DMS 273 (cell line): ENCODE measurements around the gene CLRN2.

Experiments used
- DNase-seq: peaks from one replicate; lab custom pipeline; 2025; ENCODE audit not compliant: unreplicated experiment; lab: John Stamatoyannopoulos, UW

The CLRN2 gene

DNA sequence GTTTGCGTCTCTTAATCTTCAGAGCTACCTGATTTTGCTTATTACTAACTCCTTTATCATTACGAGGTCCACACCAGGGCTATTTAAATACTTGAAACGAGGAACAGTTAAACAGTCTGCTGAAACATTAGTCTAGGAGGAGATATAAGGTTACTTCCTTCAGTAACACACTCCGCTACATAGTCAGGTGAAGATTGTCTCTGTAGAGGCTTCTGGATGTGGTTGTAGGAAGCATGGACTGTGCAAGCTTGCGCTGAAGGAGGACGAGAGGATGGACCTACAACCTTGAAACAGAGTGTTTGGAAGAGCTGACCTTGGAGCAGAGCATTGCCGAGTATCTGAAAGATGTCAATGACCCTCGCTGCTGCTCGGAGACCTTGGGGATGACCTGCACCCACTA, at the start of gene CLRN2:
TSS of gene CLRN2 (plus strand) at position 301 of the 400 bp plus-strand sequence. CDS start 102 bp downstream, outside the sequence.
- no peak for DNase-seq

DNA sequence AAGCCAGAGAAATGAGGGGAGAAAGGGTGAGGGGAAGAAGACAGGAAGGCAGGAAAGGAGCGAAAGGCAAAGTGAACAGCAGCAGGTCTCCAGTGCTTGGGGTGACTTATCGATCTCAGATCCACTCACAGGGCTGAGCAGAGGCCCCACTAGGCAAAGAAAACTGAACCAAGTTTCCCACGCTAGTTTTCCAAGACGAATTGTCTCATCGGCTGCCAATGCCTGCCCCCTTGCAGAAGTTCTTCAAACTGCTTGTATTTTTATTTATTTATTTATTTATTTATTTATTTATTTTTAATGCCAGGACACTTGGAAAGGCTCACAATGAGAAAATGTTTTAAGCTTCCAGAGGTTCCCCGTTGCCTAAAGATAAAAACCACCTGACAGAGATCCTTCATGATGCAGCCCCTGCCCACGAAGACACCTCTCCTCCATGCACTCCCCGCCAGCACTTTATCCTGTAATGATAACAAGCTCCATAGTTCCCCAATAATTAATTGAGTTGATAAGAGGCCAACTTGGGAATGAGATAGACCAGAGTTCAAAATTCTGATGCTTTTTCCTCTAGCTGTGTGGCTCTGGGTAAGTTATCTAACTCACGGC, 46.2 kb upstream of the CLRN2 start:
- peak; percentile 40 for DNase-seq

GRCh38 chr4:17469931-17470674, 44.9 kb upstream of the CLRN2 start:
- DNase-seq = no peak

GRCh38 chr4:17475481-17475880, 39.5 kb upstream of the CLRN2 start:
- no peak for DNase-seq

DNA sequence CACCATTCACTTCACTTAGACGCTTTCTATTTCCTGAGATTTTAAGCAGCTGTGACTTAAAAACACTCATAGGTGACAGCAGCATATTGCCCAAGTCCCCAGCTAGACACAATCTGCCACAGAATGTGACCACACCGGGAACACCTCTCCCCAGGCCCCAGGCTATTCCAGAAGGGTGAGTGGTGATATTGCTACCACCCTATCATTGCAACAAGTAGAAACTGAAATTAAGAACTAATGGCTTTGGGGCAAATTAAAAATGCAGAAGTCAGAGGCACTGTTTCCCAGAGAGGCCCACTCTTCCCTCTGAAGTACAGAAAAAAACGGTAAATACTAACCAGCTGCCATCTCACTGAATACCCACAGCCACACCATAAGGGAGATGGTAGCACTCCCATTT, 38.1 kb upstream of the CLRN2 start:
- DNase-seq = no peak

GRCh38 chr4:17477774-17478472, 37.0 kb upstream of the CLRN2 start:
- DNase-seq = peak; percentile 8

- peak; percentile 4 for DNase-seq
Observed at GRCh38 chr4:17480210-17480927, 34.6 kb upstream of the CLRN2 start.

DNA sequence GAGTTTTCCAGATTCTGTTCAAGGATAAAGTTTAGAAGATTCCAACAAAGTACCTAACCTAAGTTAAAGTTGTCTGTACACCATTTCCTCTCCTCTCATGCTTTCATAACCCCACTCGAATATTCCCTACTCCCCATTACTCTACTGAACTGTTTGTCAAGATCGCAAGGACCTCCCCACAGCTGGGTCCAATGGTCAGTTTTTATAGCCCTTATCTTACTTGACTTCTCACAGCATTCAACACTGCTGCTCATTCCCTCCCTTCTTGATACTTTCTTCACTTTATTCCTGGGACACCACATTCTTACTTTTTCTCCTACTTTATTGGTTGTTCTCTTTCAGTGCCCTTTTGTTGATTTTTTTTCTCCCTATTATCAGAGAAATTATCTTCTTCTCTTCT, 34.0 kb upstream of the CLRN2 start:
- DNase-seq = no peak

- no peak for DNase-seq
Observed at GRCh38 chr4:17482716-17483115, 32.2 kb upstream of the CLRN2 start.

DNA sequence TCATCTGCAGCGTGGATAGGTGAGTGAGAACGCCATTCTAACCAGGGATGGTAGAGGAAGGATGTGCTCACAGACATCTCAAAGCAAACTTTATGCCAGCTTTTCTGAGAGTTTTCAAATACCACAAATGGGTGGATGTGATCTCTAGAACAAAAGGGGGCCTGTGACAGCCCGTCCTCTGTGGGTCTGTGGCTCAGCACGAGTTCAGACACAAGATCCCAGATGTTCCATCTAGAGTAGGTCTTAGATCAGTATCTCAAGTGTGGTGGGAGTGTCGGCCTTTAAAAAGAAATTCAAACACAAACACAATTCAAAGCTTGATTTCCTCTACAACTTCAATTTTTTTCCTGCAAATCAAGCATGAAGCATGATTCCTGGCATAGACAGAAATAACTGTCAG, 25.8 kb upstream of the CLRN2 start:
- DNase-seq = no peak

- DNase-seq = no peak
Observed at GRCh38 chr4:17489721-17490120, 25.2 kb upstream of the CLRN2 start.

GRCh38 chr4:17490575-17491059, 24.3 kb upstream of the CLRN2 start:
- no peak for DNase-seq

GRCh38 chr4:17491196-17491595, 23.8 kb upstream of the CLRN2 start:
- peak; percentile 15 for DNase-seq

DNA sequence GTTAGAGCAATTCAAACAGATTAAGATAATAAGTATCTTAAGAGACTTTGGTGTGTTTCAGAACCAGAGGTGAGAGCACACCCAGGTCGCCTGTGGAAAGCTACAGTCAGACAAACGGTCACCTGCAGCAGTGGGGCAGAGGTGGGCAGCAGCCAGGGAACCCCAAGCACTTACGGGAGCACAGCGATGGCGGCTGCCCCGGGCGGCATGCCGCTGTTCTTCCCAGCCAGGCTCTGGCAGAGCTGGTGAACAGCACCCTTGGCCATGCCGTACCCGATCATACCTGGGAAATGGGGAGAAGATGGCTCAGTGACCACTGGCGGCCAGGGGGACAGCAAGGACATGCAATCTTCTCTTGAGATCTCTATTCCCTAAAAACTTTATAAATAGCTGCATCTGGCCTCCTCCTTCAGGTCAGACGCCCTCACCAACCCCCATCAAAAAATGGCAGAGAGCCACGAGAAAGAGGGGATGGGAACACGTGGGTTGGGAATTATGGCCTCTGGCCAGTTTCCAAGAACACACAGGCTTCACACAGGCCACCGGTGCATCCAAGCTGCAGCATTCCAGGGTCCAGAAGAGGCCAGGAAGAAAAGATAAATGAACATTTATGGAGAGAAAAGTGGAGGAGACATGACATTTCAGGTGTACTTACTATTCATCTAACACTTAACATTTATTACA, 22.8 kb upstream of the CLRN2 start:
- DNase-seq = peak; percentile 65

GRCh38 chr4:17492876-17493275, 22.1 kb upstream of the CLRN2 start:
- no peak for DNase-seq

DNA sequence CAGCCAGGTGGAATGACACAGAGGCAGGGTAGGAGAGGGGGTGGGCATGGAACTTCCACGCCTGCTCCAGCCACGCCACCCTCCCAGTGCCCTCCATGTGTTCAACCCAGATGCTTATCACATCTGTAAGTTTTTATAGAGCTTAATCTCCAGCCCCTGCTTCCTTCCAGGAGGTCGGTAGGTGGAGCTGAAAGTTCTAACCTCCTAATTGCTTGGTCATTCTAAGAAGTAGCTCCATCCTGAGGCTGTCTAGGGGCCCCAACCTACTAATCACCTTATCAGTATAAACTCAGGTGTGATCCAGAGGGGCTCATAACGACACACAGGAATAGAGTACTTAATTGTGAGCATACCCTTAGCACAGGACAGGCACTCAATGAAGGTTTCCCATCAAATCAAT, 21.3 kb upstream of the CLRN2 start:
- no peak for DNase-seq

- DNase-seq = peak; percentile 10
Observed at GRCh38 chr4:17494258-17495190, 20.4 kb upstream of the CLRN2 start.

DNA sequence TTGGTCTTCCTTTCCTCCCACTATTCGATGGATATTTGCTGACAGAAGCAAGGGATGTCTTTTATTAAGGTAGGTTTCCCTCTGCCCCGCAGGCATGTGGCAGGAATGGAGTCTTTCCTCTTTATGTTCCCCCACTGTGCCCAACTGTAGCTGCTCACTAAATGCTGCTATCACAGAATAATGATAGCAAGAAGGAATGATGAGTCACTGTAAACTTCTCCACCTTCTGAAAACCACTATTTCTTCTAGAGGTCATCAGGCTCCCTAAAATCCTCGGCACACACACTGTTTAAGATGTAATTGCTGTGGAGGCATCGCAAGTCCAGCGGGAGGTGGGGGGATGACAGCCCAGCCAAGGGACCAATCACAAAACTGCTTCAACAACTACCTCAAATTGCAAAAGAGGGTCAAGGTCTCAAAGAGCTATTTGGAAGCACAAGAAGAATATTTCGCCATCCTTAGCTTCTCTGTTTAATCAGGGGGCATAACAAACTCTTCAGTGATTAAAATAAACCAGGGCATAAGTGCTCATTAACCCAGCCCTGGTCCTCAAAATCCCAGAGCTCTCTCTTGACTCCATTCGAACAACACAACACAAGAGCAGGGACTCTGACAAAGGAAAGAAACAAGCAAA, 17.0 kb upstream of the CLRN2 start:
- DNase-seq = no peak

DNA sequence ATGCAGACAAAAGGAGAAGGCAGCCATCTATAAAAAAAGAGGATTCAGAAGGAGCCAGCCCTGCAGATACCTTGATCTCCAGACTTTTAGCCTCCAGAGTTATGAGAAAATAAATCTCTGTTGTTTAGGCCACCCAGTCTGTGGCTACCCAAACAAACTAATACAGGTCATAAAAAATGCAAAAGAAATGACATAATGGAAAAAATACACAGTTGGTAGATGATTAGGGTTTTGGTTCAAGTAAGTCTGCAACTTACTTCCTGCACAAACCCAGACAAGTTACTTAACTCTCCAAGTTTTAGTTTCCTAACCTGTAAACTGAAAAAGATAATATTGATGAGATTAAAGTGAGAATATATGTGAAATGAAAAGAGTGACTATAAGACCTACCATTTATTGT, 14.4 kb upstream of the CLRN2 start:
- DNase-seq = no peak
